GM06990 (cell line): ENCODE data around the gene ADAP1.
"Not testable (repeated sequence)": the region's sequence is repeated elsewhere in the genome, so short reads cannot be mapped to it uniquely, and the experiment has no call there.

Source experiments
- DNase-seq: peaks from one replicate; pipeline ENCODE4 v3.0.0-alpha.2; 2011; ENCODE audit not compliant: insufficient read length; ENCODE audit errors: extremely low read depth
- H3K27me3 ChIP-seq: replicated peaks from 2 replicates; pipeline ENCODE4 v1.6.0; 2011; ENCODE audit warnings: low read length; ENCODE audit not compliant: control insufficient read depth, insufficient read depth
- H3K36me3 ChIP-seq: 2 replicates; pipeline ENCODE4 v1.5.1; 2011; ENCODE audit warnings: low read length; ENCODE audit not compliant: control insufficient read depth, insufficient read depth
- H3K4me3 ChIP-seq: replicated peaks from 2 replicates; pipeline ENCODE4 v1.5.1; 2011; ENCODE audit warnings: low read depth, mild to moderate bottlenecking, control low read depth, low read length
- CTCF ChIP-seq: IDR thresholded peaks from 2 replicates; pipeline ENCODE4 v1.5.1; 2011; ENCODE audit warnings: low read length, control low read depth, mild to moderate bottlenecking, inconsistent platforms; ENCODE audit not compliant: insufficient read depth, poor library complexity, severe bottlenecking

The ADAP1 gene

GRCh38 chr7:925601-926000, 28.9 kb downstream of the ADAP1 start:
- peak; percentile 11 for DNase-seq
- Histone ChIP-seq H3K27me3 (no peaks in the 10 kb centered on the region), H3K4me3 (no peak overlapping the region), H3K36me3 (no peaks in the 10 kb centered on the region; the same call in none of the 2 replicates)
- TF ChIP-seq CTCF = no peak

DNA sequence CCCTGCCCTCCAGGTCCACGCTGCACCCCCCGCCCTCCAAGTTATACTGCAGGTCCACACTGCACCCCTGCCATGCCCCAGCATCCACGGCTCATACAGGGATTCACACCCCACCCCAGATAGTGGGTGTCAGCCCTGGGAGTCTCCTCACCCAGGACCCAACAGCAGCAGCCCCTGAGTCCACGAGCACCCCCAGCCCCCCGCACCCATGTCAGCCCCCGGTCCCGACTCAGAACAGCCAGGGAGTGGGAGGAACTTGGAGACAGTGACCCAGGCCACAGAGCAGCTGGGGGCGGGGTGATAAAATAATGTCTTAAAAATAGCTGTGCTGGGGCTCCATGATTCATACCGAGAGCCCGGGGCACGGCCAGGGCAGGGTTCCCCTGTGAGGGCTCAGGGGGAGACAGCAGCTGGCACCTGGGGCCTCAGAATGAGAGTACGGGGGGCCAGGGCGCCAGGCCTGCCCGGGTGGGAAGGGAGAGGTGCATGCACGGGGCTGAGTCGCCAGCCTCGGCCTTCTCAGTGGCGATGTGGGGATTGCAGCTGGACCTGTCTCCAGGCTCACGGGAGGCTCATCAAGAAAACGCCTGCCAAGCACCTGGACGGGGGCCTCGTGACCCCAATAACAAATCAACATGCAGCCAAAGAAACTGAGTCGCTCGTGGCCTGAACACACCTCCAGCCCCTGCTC, 29.8 kb downstream of the ADAP1 start:
- Histone ChIP-seq H3K4me3 (peak overlapping the region; percentile 67), H3K27me3 (no peaks in the 10 kb centered on the region), H3K36me3 (no peaks in the 10 kb centered on the region; the same call in none of the 2 replicates)
- DNase-seq = peak; percentile 86
- TF ChIP-seq CTCF = no peak

- peak; percentile 11 for DNase-seq
- H3K36me3 ChIP-seq, H3K27me3 ChIP-seq: not testable (repeated sequence)
- peak overlapping the region; percentile 67 for H3K4me3 ChIP-seq
These were observed 30.4 kb downstream of the ADAP1 start for GRCh38 chr7:924042-924441.

DNA sequence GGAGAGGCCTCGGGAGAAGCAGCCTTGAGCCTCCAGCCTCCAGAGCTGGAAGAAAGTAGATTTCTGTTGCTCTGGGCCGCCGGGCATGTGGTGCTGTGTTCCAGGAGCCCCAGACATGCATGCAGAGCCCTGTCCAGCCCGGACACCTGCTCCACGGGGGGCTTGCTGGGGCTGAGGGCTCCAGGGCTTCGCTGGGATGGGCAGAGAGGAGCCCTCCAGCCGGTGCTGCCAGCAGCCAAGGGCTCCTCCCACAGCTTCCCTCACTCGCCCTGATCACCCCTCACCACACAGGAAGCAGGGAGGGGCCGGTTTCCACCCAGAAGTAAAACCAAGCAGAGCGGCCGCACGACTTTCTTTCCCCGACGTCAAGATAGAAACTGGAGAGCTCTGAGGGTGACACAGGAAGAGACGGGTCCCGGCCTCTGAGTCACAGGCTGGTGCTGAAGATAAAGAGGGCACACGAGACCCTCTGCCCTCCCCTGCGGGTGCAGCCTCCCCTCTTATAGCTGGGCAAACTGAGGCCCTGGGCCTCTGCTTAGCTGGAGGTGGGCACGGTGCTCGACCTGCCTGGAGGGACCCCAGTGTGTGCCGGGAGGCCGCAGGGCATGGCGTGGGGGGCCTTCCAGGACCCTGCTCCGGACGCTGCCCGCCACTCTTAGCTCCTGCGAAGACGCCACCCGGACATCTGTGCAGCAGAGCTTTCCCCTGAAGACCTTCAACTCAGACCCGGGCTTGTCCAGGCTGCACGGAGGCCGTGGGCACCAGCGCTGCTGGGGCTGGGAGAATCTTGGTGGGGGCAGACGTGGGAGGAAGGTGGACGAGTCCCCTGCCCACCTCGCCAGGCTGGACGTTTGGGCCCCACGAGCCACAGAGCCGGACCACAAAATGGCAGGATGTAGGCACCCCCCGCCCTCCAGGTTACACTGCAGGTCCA, 31.1 kb downstream of the ADAP1 start:
- H3K27me3 ChIP-seq = no peaks in the 10 kb centered on the region
- peaks cover 1% of the 10 kb centered on the region for H3K36me3 ChIP-seq
- H3K4me3 ChIP-seq = peak overlapping the region; percentile 67
- TF ChIP-seq CTCF = no peak
- DNase-seq = peak; percentile 83

DNA sequence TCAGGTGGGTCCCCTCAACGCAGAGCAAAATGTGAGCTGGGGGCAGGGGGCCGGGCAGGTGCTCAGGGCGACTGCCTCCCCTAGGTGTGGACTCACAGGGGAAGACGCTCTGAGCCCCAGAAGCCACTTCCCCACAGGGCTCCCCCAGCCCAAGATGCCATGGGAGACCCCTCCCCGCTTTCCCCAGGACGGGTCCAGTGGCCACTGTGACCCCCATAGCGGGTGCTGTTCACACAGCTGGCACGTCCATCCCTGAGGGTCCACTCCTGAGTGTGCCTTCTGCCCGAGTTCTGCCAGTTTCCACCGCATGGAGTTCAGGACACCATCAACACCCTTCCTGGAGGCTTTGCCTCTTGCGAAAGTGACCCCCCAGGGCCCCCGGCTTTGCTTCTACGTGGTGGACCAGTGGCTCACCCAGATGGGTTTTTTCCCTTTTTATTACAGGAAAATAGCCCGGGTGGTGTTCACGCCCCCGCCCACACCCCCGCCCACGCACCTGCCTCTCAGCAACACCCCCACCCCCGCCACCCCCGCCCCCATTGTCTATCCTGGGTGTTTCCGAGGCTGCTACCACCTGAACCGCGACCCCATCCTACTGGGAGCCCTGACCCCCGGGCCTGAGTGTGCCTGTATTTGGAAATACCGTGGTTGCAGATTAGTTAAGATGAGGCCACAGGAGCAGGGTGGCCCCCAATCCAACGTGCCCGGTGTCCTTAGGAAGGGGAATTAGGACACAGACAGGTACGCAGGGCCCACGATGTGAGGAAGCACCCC, 32.0 kb downstream of the ADAP1 start:
- peak; percentile 34 for DNase-seq
- H3K4me3 ChIP-seq = peak overlapping the region; percentile 56
- H3K36me3 ChIP-seq = peaks cover 1% of the 10 kb centered on the region
- TF ChIP-seq CTCF = no peak
- no peaks in the 10 kb centered on the region for H3K27me3 ChIP-seq
